ENCODE data around the gene LIMCH1. TPM values are rescaled to one million over a fixed set of nuclear protein-coding genes. Genes with fewer than 3 reads are reported as not detected.
A peak's percentile ranks its signal among the peaks of the same experiment; 100 is the strongest.

The LIMCH1 gene
- total and polyA plus RNA-seq, 2 donors from 2014 or later, result 19.9 to 83.9 TPM

DNA sequence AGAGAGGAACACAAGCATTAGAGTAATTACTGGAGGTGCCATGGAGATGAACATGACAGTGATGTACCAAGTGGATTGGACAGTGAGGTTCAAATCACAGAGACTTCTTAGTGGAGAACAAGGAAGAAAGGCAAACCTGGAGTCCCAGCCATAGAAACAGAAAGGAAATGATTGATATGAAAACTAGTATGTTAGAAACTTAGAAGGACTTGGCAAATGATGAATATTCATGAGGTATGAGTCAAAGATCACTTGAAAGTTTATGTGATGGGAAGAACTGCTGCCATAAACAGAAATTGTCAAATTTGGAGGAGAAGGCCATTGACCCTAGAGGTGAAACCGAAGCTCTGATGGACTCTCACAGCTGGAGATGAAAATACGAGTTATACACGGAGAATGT, 122.4 kb downstream of the LIMCH1 start:
- Histone ChIP-seq H3K4me3 (ENCODE audit: low read length in 3 of 3) (no peak overlapping the region), H3K4me1 (ENCODE audit: control insufficient read depth in 2 of 3, insufficient read depth in 2 of 3, low read depth in 1 of 3, low read length in 3 of 3) (peaks cover 0 to 5% (median 4%) of the 10 kb centered on the region in 3 donors), H3K36me3 (ENCODE audit: control insufficient read depth in 2 of 3, insufficient read depth in 3 of 3, low read length in 3 of 3) (peaks cover 0 to 10% (median 0%) of the 10 kb centered on the region in 3 donors), H3K9ac (ENCODE audit: low read length in 3 of 3) (no peak overlapping the region), H3K9me3 (ENCODE audit: control insufficient read depth in 2 of 3, insufficient read depth in 1 of 3, low read length in 3 of 3) (no peaks in the 10 kb centered on the region), H3K27ac (ENCODE audit: low read depth in 2 of 2, low read length in 2 of 2) (no peak overlapping the region), H3K27me3 (ENCODE audit: control insufficient read depth, insufficient read depth, low read length) (no peaks in the 10 kb centered on the region)
- DNase-seq (no peak), FAIRE-seq (no peak)
- TF ChIP-seq, protein P1, sequence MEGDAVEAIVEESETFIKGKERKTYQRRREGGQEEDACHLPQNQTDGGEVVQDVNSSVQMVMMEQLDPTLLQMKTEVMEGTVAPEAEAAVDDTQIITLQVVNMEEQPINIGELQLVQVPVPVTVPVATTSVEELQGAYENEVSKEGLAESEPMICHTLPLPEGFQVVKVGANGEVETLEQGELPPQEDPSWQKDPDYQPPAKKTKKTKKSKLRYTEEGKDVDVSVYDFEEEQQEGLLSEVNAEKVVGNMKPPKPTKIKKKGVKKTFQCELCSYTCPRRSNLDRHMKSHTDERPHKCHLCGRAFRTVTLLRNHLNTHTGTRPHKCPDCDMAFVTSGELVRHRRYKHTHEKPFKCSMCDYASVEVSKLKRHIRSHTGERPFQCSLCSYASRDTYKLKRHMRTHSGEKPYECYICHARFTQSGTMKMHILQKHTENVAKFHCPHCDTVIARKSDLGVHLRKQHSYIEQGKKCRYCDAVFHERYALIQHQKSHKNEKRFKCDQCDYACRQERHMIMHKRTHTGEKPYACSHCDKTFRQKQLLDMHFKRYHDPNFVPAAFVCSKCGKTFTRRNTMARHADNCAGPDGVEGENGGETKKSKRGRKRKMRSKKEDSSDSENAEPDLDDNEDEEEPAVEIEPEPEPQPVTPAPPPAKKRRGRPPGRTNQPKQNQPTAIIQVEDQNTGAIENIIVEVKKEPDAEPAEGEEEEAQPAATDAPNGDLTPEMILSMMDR (IDR thresholded peaks at IDR 0.05; ENCODE audit: borderline replicate concordance, extremely low read depth, insufficient read depth), result no peak
- intact Hi-C loops (cut with DNase I), result loop anchor here (2.0 kb wide), 1 partner anchor 380 kb away; no protein-coding TSS in a partner anchor

DNA sequence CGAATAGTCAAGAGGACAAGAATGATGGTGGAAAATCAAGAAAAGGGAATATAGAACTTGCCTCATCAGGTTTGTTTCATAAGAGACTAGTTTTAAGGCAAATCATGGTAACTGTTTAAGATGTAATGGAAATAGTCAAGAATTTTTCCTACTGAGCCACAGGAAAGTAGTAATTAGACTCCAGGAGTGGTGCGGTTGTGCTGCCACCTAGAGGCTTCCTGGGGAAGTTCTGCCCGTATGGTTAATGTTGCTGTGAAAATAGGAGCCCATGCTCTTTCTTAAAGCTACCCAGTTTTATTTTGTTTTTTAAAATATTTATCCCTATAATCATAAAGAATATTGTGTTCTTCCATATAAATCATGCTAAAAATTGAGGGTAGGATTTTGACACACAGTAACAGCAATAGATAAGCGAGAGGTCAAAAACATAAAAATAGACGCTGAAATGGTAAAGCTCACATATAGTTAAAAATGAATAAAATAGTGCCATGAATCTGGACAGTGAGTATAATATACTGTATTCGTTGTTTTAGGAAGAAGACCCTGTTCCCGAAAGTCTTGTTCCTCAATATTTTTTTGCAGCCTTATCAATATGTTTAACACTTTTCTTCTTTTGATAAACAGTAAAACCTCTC, 123.6 kb downstream of the LIMCH1 start:
- TF ChIP-seq, protein P1 (IDR thresholded peaks at IDR 0.05; ENCODE audit: borderline replicate concordance, extremely low read depth, insufficient read depth), result peak; percentile 90
- peak; percentile 93 for FAIRE-seq
- H3K4me3 ChIP-seq (ENCODE audit: low read length in 3 of 3), result no peak overlapping the region
- H3K27ac ChIP-seq (ENCODE audit: low read depth in 2 of 2, low read length in 2 of 2), result no peak overlapping the region
- intact Hi-C loops (cut with DNase I), result loop anchor here (2.0 kb wide), 1 partner anchor 381 kb away; no protein-coding TSS in a partner anchor
- no peaks in the 10 kb centered on the region for H3K9me3 ChIP-seq (ENCODE audit: control insufficient read depth in 2 of 3, insufficient read depth in 1 of 3, low read length in 3 of 3)
- no peak overlapping the region for H3K9ac ChIP-seq (ENCODE audit: low read length in 3 of 3)
- H3K27me3 ChIP-seq (ENCODE audit: control insufficient read depth, insufficient read depth, low read length), result no peaks in the 10 kb centered on the region
- peaks cover 0 to 4% (median 4%) of the 10 kb centered on the region in 3 donors for H3K4me1 ChIP-seq (ENCODE audit: control insufficient read depth in 2 of 3, insufficient read depth in 2 of 3, low read depth in 1 of 3, low read length in 3 of 3)
- H3K36me3 ChIP-seq (ENCODE audit: control insufficient read depth in 2 of 3, insufficient read depth in 3 of 3, low read length in 3 of 3), result peaks cover 0 to 11% (median 0%) of the 10 kb centered on the region in 3 donors
- peak in 4 of 5 donors; percentile 68 to 80 (median 70) for DNase-seq

DNA sequence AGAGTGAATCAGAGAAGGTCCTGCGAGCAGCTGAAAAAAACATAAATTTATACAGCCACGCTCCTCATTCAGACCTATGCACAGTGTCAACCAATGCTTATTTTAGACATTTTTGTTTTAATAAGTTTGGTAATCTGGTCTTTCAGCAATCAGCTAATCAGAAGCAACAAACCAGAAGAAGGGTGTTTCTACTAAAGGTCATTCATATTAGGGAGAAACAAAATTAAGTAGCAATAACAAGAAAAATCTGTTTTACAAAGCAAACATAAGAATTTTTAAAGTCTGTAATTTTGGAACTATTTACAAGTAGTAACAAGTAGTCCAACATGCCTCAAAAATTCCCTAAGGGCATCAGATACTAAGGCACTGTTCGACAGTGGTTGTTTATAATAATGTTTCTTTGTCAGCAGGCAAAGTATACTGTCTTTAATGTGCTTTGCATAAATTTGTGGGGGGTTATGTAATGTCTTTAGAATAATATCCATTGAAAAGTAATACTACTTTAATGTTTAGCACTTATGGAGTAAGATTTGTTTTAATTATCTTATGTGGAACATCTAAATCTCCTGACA, 127.8 kb downstream of the LIMCH1 start:
- Histone ChIP-seq H3K9me3 (ENCODE audit: control insufficient read depth in 2 of 3, insufficient read depth in 1 of 3, low read length in 3 of 3) (no peaks in the 10 kb centered on the region), H3K36me3 (ENCODE audit: control insufficient read depth in 2 of 3, insufficient read depth in 3 of 3, low read length in 3 of 3) (peaks cover 0 to 17% (median 4%) of the 10 kb centered on the region in 3 donors), H3K27ac (ENCODE audit: low read depth in 2 of 2, low read length in 2 of 2) (no peak overlapping the region), H3K9ac (ENCODE audit: low read length in 3 of 3) (no peak overlapping the region), H3K4me1 (ENCODE audit: control insufficient read depth in 2 of 3, insufficient read depth in 2 of 3, low read depth in 1 of 3, low read length in 3 of 3) (no peaks in the 10 kb centered on the region), H3K27me3 (ENCODE audit: control insufficient read depth, insufficient read depth, low read length) (no peaks in the 10 kb centered on the region), H3K4me3 (ENCODE audit: low read length in 3 of 3) (no peak overlapping the region)
- TF ChIP-seq, protein P1 (IDR thresholded peaks at IDR 0.05; ENCODE audit: borderline replicate concordance, extremely low read depth, insufficient read depth), result no peak
- FAIRE-seq, result no peak
- DNase-seq, result no peak
- intact Hi-C loops (cut with DNase I), result no loop called here
